ENCODE data around the gene DMD.

The DMD gene

DNA sequence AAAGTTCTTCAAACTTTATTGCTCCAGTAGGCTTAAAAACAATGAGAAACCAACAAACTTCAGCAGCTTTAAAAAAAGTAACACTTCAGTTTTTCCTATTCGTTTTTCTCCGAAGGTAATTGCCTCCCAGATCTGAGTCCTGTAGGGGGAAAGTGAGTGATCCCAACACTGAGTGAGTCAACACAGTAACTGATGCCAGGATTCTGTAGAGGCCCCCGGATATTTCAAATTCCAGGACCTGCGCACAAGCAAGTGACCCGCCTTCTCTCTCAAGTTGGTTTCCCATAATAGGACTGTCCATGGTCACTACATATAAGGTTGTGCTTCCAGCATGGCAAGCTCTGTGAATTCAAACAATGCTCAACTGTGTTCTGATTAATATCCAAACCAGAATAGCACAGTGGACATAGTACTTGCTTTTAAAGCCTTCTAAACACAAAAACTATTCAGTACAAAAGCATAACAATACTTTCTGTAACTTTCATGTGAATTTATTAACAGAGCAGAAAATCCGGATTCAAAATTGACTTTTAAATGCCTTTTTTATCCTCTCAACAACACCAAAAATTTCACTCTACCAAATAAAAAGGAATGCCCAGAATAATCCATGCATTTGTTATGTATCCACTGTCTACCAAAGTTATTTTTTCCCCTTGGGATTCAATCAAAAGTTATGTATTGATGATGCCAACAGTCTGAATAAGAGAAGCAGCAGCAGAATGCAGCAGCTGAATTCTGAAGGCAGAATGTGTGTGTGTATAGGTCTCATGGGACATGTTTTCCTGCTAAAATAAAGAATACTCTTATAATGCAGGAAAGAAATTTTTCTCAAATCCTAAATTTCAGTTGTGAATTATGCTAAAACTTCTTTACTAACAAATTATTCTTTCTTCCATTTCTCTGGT is at the start of gene DMD:
TSS of gene DMD (minus strand) at position 194 of the 905 bp plus-strand sequence. CDS start 237 bp downstream, outside the sequence.
- TF ChIP-seq CTCF (IDR thresholded peaks at IDR 0.05; ENCODE audit: control insufficient read depth, extremely low read depth, insufficient read depth) = no peak
- H3K4me3 ChIP-seq (ENCODE audit: low read depth, low read length) = no peak within 1 kb of the TSS

DNA sequence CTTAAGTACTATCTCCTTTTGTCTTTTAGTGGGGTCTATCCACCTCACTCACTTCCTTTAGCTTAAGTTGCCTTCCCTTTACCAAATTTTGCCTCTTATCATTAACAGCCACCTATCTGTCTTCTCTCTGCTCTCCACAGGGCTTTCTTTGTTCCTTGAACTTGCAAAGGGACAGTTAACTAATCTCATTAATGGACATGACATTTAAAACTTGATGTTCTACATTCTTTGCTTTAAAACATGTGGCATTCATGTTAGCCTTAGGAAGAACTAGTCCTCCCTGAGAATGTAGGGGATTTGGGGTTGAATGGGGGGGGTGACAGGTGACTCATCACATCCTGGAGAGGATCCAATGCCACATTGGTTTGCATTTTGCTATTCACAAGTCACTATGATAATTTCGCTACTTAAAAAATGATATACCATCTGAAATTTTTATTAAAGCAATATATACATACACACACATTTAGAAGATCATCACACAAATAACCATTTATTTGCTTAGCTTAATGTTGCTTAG is 41.0 kb upstream of the DMD start:
- H3K4me3 ChIP-seq (ENCODE audit: low read depth, low read length) = no peak overlapping the region
- no peak for TF ChIP-seq CTCF (IDR thresholded peaks at IDR 0.05; ENCODE audit: control insufficient read depth, extremely low read depth, insufficient read depth)
- DNase-seq (ENCODE audit: low read depth) = no peak

More for the DNA sequence above, at the start of gene DMD:
- DNase-seq (ENCODE audit: low read depth) = no peak

GRCh38 chrX:33218819-33219218 is 7.5 kb upstream of the DMD start:
- DNase-seq (ENCODE audit: low read depth) = no peak
- no peak for TF ChIP-seq CTCF (IDR thresholded peaks at IDR 0.05; ENCODE audit: control insufficient read depth, extremely low read depth, insufficient read depth)
- no peak overlapping the region for H3K4me3 ChIP-seq (ENCODE audit: low read depth, low read length)

DNA sequence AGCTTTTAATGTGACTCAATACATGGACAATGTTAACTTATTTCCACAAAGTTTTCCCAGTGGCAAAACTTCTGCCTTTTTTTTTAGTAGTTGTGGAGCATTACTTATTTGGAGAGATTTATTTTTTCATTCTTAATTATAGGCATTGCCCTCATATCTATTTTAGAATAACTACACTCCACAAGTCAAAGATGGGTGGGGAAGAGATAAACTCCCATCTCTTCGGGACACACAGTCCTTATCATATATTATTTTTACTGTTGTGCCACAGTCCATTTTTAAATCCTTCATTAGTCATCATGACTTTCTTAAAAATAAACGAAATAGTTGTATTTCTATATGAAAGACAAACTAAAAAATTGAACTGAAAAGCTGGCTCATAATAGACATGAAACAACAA is 1.2 kb downstream of the DMD start:
- no peak for TF ChIP-seq CTCF (IDR thresholded peaks at IDR 0.05; ENCODE audit: control insufficient read depth, extremely low read depth, insufficient read depth)
- no peak for DNase-seq (ENCODE audit: low read depth)
- no peak overlapping the region for H3K4me3 ChIP-seq (ENCODE audit: low read depth, low read length)

DNA sequence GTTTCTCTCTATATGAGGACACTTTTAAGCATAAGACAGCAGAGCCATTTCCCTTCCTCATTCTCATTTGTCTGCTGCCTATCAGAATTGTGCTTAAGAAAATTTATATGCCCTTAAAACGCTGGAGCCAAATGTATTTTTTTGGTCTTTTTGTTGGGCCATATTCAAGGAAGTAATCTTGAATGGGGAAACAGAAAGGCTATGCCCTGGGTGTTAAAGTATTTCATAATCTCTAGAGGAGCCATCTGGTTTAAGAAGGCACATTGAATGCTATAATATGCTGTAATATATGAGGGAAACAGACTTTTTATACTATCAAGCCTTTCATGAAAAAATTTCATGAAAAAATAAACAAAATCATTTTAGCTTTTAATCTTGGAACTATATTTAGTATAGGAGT is 4.3 kb downstream of the DMD start:
- no peak for DNase-seq (ENCODE audit: low read depth)
- H3K4me3 ChIP-seq (ENCODE audit: low read depth, low read length) = no peak overlapping the region
- TF ChIP-seq CTCF (IDR thresholded peaks at IDR 0.05; ENCODE audit: control insufficient read depth, extremely low read depth, insufficient read depth) = no peak

DNA sequence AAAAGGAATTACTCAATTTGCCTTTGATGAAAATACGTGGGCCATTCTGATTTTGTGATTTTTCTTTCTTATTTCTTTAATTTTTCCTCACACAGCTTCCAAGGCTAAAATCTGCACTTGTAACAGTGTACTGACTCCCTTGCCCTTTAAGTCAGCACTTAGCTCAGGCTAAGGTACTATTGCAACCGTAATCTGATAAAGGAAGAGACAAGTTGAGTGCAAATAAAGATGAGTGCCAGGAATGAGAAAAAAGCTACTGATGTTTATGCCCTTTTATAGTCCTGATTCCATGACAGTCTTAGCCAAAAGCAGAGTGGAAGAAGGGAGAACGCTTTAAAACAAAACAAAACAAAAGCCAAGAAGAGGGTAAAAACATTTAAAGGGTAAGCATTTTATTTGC is 6.0 kb downstream of the DMD start:
- DNase-seq (ENCODE audit: low read depth) = no peak
- TF ChIP-seq CTCF (IDR thresholded peaks at IDR 0.05; ENCODE audit: control insufficient read depth, extremely low read depth, insufficient read depth) = no peak
- H3K4me3 ChIP-seq (ENCODE audit: low read depth, low read length) = no peak overlapping the region
